Transverse colon (tissue), 3 donors: ENCODE results near the gene CDH13.

Experiments used
- EP300 ChIP-seq: sonication (generic); formaldehyde crosslinking; IDR thresholded peaks from one replicate; pipeline ENCODE4 v1.6.1; 2017; ENCODE audit warnings: antibody characterized with exemption, low read depth
- POLR2A ChIP-seq: fragments of 450-650 bp; IDR thresholded peaks from one replicate; pipeline ENCODE4 v1.6.1; 2016; ENCODE audit warnings: antibody characterized with exemption, mild to moderate bottlenecking, moderate library complexity
- TF ChIP-seq, protein P1 (sequence below), 5 experiments: fragments of 200-600 bp in 3 of 5; fragments of 450-650 bp in 2 of 5; sonication (generic) in 3 of 5; IDR thresholded peaks; 1 replicate in 2 of 5; 2 replicates in 3 of 5; pipeline ENCODE4 v1.5.1; 2016 to 2017; ENCODE audit warnings: antibody characterized with exemption in 5 of 5, inconsistent platforms in 3 of 5, mild to moderate bottlenecking in 2 of 5, moderate library complexity in 1 of 5

DNA sequence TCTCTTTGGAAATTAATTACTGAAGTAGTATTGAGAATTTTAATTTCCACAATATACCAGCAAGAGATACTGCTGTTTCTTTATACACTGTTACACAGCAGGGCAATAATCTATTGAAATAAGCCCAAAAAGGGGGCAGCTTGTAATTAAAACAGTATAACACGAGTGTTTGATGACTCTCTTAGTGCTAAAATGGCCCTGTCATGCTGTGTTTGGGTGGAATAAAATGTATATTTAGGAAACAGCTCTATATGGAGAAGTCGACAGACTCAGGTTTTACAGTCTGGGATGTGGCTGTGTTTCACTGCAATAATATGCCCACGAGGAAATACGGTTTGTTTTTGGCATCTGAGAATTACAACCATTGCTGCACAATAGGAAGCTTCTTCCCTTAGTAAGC lies 643.3 kb downstream of the CDH13 start:
- TF ChIP-seq, protein P1, sequence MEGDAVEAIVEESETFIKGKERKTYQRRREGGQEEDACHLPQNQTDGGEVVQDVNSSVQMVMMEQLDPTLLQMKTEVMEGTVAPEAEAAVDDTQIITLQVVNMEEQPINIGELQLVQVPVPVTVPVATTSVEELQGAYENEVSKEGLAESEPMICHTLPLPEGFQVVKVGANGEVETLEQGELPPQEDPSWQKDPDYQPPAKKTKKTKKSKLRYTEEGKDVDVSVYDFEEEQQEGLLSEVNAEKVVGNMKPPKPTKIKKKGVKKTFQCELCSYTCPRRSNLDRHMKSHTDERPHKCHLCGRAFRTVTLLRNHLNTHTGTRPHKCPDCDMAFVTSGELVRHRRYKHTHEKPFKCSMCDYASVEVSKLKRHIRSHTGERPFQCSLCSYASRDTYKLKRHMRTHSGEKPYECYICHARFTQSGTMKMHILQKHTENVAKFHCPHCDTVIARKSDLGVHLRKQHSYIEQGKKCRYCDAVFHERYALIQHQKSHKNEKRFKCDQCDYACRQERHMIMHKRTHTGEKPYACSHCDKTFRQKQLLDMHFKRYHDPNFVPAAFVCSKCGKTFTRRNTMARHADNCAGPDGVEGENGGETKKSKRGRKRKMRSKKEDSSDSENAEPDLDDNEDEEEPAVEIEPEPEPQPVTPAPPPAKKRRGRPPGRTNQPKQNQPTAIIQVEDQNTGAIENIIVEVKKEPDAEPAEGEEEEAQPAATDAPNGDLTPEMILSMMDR (IDR thresholded peaks at IDR 0.05): no peak
- no peak for TF ChIP-seq POLR2A
- TF ChIP-seq EP300: no peak
